IMR-90 (cell line): ENCODE measurements around the gene CCL15. TPM values are rescaled to one million over a fixed set of nuclear protein-coding genes. Genes with fewer than 3 reads are reported as not detected.

Experiments used
- ATAC-seq: fragments of 200-7000 bp; cut with Tn5 transposase; 2 replicates; pipeline ENCODE4 v1.9.1; 2020; ENCODE audit warnings: low read depth, mild to moderate bottlenecking, moderate library complexity
- BruUV-seq: library from RNA; stranded (reverse); fragments of 400-500 nt; replicated peaks from 2 replicates; lab custom pipeline; 2021; lab: Mats Ljungman, UMichigan
- CTCF ChIA-PET: fragments of 300-600 bp; formaldehyde crosslinking; extraction: SDS; loops from one replicate; lab custom pipeline; 2021; ENCODE audit warnings: antibody characterized with exemption; lab: Yijun Ruan, JAX
- POLR2A ChIA-PET: fragments of 300-600 bp; sonication (Branson Sonifier 250); formaldehyde crosslinking; loops from one replicate; lab custom pipeline; 2022; ENCODE audit warnings: antibody characterized with exemption; ENCODE audit not compliant: unreplicated experiment; lab: Charles Lee
- DNase-seq: peaks from one replicate; pipeline ENCODE4 v3.0.0; 2013
- H2AFZ ChIP-seq: replicated peaks from 2 replicates; pipeline ENCODE3; 2013; ENCODE audit warnings: low read length, mild to moderate bottlenecking; ENCODE audit not compliant: poor library complexity
- H2AK5ac ChIP-seq: 2 replicates; pipeline ENCODE4 v1.6.1; 2013; ENCODE audit warnings: low read depth, low read length, inconsistent platforms
- H2AK9ac ChIP-seq: replicated peaks from 2 replicates; pipeline ENCODE3; 2013; ENCODE audit warnings: mild to moderate bottlenecking, low read depth, low read length, moderate library complexity; ENCODE audit not compliant: poor library complexity
- H2BK120ac ChIP-seq: 2 replicates; pipeline ENCODE4 v1.6.1; 2013; ENCODE audit warnings: low read depth, low read length, inconsistent platforms
- H2BK15ac ChIP-seq: 3 replicates; pipeline ENCODE4 v1.6.1; 2013; ENCODE audit warnings: low read depth, low read length, inconsistent platforms
- H2BK20ac ChIP-seq: 2 replicates; pipeline ENCODE4 v1.6.1; 2013; ENCODE audit warnings: low read depth, mild to moderate bottlenecking, inconsistent platforms, low read length, moderate library complexity
- H2BK5ac ChIP-seq: 2 replicates; pipeline ENCODE4 v1.6.1; 2013; ENCODE audit warnings: mild to moderate bottlenecking, low read depth, low read length, inconsistent platforms; ENCODE audit not compliant: poor library complexity, severe bottlenecking
- H3K14ac ChIP-seq: replicated peaks from 2 replicates; pipeline ENCODE4 v1.6.1; 2013; ENCODE audit warnings: low read depth, low read length, inconsistent platforms
- H3K18ac ChIP-seq: 2 replicates; pipeline ENCODE4 v1.6.1; 2013; ENCODE audit warnings: low read depth, low read length, control low read depth
- H3K23ac ChIP-seq: 2 replicates; pipeline ENCODE4 v1.6.1; 2013; ENCODE audit warnings: low read depth, low read length, inconsistent platforms
- H3K27ac ChIP-seq: 2 replicates; pipeline ENCODE4 v1.5.1; 2013; ENCODE audit warnings: mild to moderate bottlenecking, control low read depth, low read length; ENCODE audit not compliant: insufficient read depth
- H3K27me3 ChIP-seq: 2 replicates; pipeline ENCODE4 v1.6.1; 2013; ENCODE audit warnings: low read length; ENCODE audit not compliant: control insufficient read depth, insufficient read depth
- H3K36me3 ChIP-seq: 2 replicates; pipeline ENCODE4 v1.6.1; 2013; ENCODE audit warnings: low read length, mixed read lengths; ENCODE audit not compliant: control insufficient read depth, insufficient read depth
- H3K4ac ChIP-seq: 2 replicates; pipeline ENCODE4 v1.6.1; 2013; ENCODE audit warnings: low read depth, low read length, inconsistent platforms
- H3K4me1 ChIP-seq: 2 replicates; pipeline ENCODE4 v1.6.1; 2013; ENCODE audit warnings: low read length, mixed read lengths; ENCODE audit not compliant: control insufficient read depth, insufficient read depth
- H3K4me2 ChIP-seq: 2 replicates; pipeline ENCODE4 v1.6.1; 2013; ENCODE audit warnings: low read depth, mild to moderate bottlenecking, control low read depth, low read length, moderate library complexity
- H3K4me3 ChIP-seq: 2 replicates; pipeline ENCODE4 v1.5.1; 2013; ENCODE audit warnings: low read depth, mild to moderate bottlenecking, control low read depth, low read length, moderate library complexity; ENCODE audit not compliant: insufficient read depth
- H3K56ac ChIP-seq: 2 replicates; pipeline ENCODE4 v1.6.1; 2013; ENCODE audit warnings: low read length, inconsistent platforms; ENCODE audit not compliant: insufficient read depth; ENCODE audit errors: extremely low read depth
- H3K79me1 ChIP-seq, 2 experiments: 2 replicates each; pipeline ENCODE4 v1.6.1; 2013; ENCODE audit warnings: low read length in 2 of 2, inconsistent platforms in 1 of 2, low read depth in 1 of 2
- H3K9ac ChIP-seq: 2 replicates; pipeline ENCODE4 v1.6.1; 2013; ENCODE audit warnings: low read depth, low read length, control low read depth
- H3K9me1 ChIP-seq: 2 replicates; pipeline ENCODE4 v1.6.1; 2013; ENCODE audit warnings: low read length, inconsistent platforms; ENCODE audit not compliant: insufficient read depth
- H3K9me3 ChIP-seq: 2 replicates; pipeline ENCODE4 v1.6.1; 2013; ENCODE audit warnings: low read length; ENCODE audit not compliant: control insufficient read depth, insufficient read depth
- H4K20me1 ChIP-seq: 2 replicates; pipeline ENCODE4 v1.6.1; 2013; ENCODE audit warnings: low read length, inconsistent platforms; ENCODE audit not compliant: insufficient read depth
- H4K5ac ChIP-seq: 2 replicates; pipeline ENCODE4 v1.6.1; 2013; ENCODE audit warnings: mild to moderate bottlenecking, low read depth, low read length, control low read depth
- H4K8ac ChIP-seq, 2 experiments: 2 replicates each; pipeline ENCODE4 v1.6.1; 2013; ENCODE audit warnings: low read depth in 2 of 2, low read length in 2 of 2, control low read depth in 1 of 2, inconsistent platforms in 1 of 2
- H4K91ac ChIP-seq: 2 replicates; pipeline ENCODE4 v1.6.1; 2013; ENCODE audit warnings: low read depth, low read length, inconsistent platforms; ENCODE audit not compliant: insufficient read depth
- BHLHE40 ChIP-seq: fragments of 150-350 bp; IDR thresholded peaks from 2 replicates; pipeline ENCODE4 v1.6.1; 2016; ENCODE audit warnings: mild to moderate bottlenecking, low read depth, low read length
- WGBS, 2 experiments: methylation state at CpG; one replicate each; pipeline versions ENCODE4 v1.1.5 to v1.1.7; 2013; ENCODE audit warnings: missing lambda C conversion rate in 2 of 2; ENCODE audit not compliant: insufficient read length in 1 of 2; ENCODE audit errors: extremely low coverage in 2 of 2; 5-methylcytosine and 5-hydroxymethylcytosine counted together
- dilution Hi-C: fragments of 300-500 bp; cut with HindIII; formaldehyde crosslinking; loops from one replicate; pipeline ENCODE4 v1.14.3; 2018; ENCODE audit warnings: low sequenced_read_pairs; ENCODE audit not compliant: unreplicated experiment
- in situ Hi-C: fragments of 300-500 bp; cut with MboI; formaldehyde crosslinking; loops from 3 replicates; pipeline ENCODE4 v1.14.3; 2019; ENCODE audit warnings: low sequenced_read_pairs, inconsistent platforms, mixed read lengths
- intact Hi-C: fragments of 100-400 bp; cut with micrococcal nuclease; formaldehyde crosslinking; loops from 2 replicates; pipeline ENCODE4 v1.10.0; 2022
- polyA plus RNA-seq, 3 experiments: library from polyadenylated mRNA; depleted of rRNA; stranded (reverse); fragments of >200 nt; gene quantifications; 2 replicates each; pipeline ENCODE4 v1.2.3, GENCODE V29; 2012; ENCODE audit warnings: low replicate concordance in 1 of 3
- total RNA-seq: library from RNA; depleted of rRNA; stranded (reverse); fragments of >200 nt; gene quantifications from 2 replicates; pipeline ENCODE4 v1.2.3, GENCODE V29; 2012

CCL15 gene
- total and polyA plus RNA-seq, 2 of the 4 experiments (the other 2 are of a cell fraction), result not detected

DNA sequence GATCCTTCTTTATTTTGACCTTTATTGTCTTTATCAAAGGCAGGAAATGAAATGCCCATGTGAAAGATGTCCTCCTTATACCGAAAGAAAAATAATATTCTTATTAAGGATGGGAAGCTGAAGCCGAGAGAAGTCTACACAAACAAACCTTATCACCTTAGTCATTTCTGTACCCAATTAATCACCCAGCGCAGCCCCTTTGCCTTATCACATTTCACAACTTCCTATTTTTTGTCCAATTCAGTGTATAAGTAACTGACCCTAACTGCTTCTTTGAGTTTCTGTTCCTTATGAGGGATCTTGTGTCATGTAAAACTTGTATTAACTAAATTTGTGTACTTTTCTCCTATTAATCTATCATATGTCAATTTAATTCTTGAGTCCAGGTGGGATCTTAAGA, 32.8 kb upstream of the CCL15 start:
- Histone ChIP-seq H2BK120ac (no peak overlapping the region), H3K14ac (no peak overlapping the region), H3K4me3 (no peak overlapping the region), H2AK9ac (no peak overlapping the region), H3K4me2 (no peak overlapping the region), H3K9ac (no peak overlapping the region), H3K9me3 (no peaks in the 10 kb centered on the region), H4K20me1 (no peaks in the 10 kb centered on the region), H3K79me1 (no peaks in the 10 kb centered on the region), H3K56ac (no peak overlapping the region), H3K36me3 (no peaks in the 10 kb centered on the region), H4K8ac (no peak overlapping the region), H4K91ac (no peak overlapping the region), H2BK20ac (no peak overlapping the region), H4K5ac (no peak overlapping the region), H3K9me1 (no peaks in the 10 kb centered on the region), H2AFZ (no peak overlapping the region), H3K27ac (no peak overlapping the region), H3K18ac (no peak overlapping the region), H3K4me1 (no peaks in the 10 kb centered on the region), H2BK5ac (no peak overlapping the region), H3K4ac (no peak overlapping the region), H2AK5ac (no peak overlapping the region), H3K23ac (no peak overlapping the region), H2BK15ac (no peak overlapping the region), H3K27me3 (no peaks in the 10 kb centered on the region)
- CTCF ChIA-PET, result no interaction called here
- BruUV-seq, result no TSS peak
- no peak for DNase-seq
- whole genome bisulfite sequencing, 2 experiments, result no CpG with 5 or more reads among the region's 3 CpGs
- intact Hi-C loops, result loop anchor here (1.0 to 2.0 kb wide), 2 partner anchors 17 to 30 kb away; partner anchors contain the start of gene CCL23
- dilution Hi-C loops, result no loop called here
- POLR2A ChIA-PET, result no interaction called here
- in situ Hi-C loops, result no loop called here
- TF ChIP-seq BHLHE40, result no peak
- ATAC-seq, result no peak
